Measurements from ENCODE around the gene UBC. TPM values are rescaled to one million over a fixed set of nuclear protein-coding genes. Genes with fewer than 3 reads are reported as not detected.
"Not testable (repeated sequence)": the region's sequence is repeated elsewhere in the genome, so short reads cannot be mapped to it uniquely, and the experiment has no call there.

The UBC gene
- total RNA-seq, 1 donor from 2014 or later: 1,606 TPM

- DNase-seq (ENCODE audit: low read depth): not testable (repeated sequence)
Observed at GRCh38 chr12:124887766-124888165, 26.7 kb downstream of the UBC start.

GRCh38 chr12:124884587-124885438 lies 29.6 kb downstream of the UBC start:
- DNase-seq (ENCODE audit: low read depth): no peak

DNA sequence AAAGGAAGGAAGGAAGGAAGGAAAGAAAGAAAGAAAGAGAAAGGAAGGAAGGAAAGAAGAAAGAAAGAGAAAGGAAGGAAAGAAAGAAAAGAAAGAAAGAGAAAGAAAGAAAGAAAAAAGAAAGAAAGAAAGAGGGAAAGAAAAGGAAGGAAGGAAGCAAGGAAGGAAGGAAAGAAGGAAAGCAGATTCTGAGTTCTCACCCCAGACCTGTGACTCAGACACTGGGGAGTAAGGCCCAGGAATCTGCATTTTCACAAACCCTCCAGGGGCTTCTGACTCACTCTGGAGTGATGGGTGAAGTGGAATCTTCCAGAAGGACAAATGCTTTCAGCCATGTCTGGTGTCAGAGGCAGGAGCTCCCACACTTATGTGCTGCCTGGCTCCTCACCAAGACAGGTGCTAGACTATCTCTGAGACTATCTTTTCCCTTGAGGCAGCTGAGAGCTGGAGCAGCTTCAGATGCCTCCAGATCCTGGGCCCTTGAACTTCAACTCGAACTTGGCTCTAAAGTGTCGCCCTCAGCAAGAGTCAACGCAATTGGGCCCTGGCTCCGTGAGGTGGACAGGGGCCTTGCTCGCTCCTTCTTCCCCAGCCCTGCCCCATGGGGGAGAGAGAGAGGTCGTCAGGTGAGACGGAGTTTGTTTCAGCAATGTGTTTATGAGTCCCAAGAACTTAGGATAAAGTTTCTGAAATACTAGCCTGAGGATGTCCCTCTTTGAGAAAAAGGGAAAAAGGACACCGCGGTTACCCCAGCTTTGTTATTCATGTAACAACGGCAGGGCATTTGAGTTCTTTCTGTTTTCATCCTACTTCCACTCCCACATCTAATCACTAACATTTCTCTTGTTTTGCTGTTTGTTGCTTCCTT lies 31.0 kb downstream of the UBC start:
- DNase-seq (ENCODE audit: low read depth): peak; percentile 91

DNA sequence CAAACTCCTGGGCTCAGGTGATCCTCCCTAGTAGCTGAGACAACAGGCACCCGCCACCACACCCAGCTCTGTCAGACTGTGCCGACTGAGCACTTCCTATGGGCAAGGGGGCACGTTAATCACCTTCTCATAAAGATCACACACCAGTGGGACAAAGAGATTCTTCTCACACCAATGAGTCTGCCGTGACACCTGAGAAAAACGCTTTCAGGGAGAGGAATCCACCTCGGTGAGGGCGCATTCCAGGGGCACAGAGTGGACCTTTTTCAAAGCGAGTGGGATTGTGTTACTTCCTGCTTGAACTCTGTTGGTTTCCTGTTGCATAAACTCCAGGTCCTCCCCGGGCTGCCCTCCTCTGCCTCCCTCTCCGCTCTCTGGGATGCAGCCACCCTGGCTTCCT lies 33.3 kb downstream of the UBC start:
- no peak for DNase-seq (ENCODE audit: low read depth)

DNA sequence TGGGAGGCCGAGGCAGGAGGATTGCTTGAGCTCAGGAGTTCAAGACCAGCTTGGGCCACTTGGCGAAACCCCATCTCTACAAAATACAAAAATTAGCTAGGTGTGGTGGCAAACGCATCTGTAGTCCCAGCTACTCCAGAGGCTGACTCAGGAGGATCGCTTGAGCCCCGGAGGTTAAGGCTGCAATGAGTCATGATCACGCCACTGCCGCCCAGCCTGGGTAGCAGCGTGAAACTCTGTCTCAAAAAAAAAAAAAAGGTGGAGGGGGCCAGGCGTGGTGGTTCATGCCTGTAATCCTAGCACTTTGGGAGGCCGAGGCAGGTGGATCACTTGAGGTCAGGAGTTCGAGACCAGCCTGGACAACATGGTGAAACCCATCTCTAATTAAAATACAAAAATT lies 34.1 kb downstream of the UBC start:
- DNase-seq (ENCODE audit: low read depth): not testable (repeated sequence)

GRCh38 chr12:124878795-124879516 lies 35.5 kb downstream of the UBC start:
- no peak for DNase-seq (ENCODE audit: low read depth)

DNA sequence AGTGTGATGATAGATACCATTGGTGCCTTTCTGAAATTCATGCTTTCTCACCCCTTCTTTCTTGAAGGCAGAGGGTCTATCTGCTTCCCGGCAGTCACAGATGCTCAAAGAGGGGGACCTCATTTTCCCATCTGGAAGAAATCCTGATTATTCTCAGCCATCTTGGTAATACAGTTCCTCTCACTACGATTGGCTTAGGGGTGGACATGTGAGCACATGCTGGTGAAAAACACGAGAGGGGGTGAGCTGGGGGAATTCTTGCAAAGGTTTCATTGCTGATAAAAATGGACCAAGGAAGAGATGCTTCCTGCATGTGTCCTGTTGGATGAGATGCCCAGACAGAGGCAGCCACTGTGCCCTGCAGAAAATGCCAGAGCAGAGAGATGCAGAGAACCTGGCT lies 37.0 kb downstream of the UBC start:
- no peak for DNase-seq (ENCODE audit: low read depth)

GRCh38 chr12:124876171-124876570 lies 38.3 kb downstream of the UBC start:
- no peak for DNase-seq (ENCODE audit: low read depth)

DNA sequence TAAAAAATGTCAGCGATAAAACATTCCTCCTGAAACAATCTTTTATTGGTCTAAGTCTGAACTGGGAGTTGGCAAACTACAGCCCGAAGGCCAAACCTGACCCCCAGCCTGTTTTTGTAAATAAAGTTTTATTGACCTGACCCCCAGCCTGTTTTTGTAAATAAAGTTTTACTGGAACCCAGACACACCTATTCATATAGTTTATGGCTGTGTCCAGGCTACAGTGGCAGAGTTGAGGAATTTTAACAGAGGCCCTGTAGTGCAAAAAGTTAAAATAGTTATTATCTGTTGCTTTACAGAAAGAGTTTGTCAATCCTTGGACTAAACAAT lies 38.7 kb downstream of the UBC start:
- DNase-seq (ENCODE audit: low read depth): no peak

GRCh38 chr12:124874988-124875802 lies 39.3 kb downstream of the UBC start:
- no peak for DNase-seq (ENCODE audit: low read depth)

GRCh38 chr12:124874188-124874587 lies 40.3 kb downstream of the UBC start:
- no peak for DNase-seq (ENCODE audit: low read depth)

GRCh38 chr12:124872068-124872719 lies 42.3 kb downstream of the UBC start:
- DNase-seq (ENCODE audit: low read depth): no peak

DNA sequence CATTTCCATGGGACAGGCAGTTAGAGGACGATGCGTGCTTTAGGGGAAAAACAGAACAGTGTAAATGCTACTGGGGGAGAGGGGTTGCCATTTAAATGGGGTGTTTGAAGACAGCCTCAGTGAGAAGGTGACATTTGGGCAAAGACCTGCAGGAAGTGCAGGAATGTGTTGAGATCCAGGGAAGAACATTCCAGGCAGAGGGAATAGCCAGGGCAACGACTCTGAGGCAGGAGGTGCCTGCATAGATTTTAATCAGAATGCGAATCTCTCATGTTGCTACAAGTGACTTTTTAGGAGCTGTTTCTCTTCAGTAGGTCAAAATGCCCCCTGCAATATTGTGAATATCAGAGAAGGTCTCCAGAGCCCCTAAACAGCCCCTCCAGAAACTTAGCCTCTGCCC lies 43.2 kb downstream of the UBC start:
- no peak for DNase-seq (ENCODE audit: low read depth)

DNA sequence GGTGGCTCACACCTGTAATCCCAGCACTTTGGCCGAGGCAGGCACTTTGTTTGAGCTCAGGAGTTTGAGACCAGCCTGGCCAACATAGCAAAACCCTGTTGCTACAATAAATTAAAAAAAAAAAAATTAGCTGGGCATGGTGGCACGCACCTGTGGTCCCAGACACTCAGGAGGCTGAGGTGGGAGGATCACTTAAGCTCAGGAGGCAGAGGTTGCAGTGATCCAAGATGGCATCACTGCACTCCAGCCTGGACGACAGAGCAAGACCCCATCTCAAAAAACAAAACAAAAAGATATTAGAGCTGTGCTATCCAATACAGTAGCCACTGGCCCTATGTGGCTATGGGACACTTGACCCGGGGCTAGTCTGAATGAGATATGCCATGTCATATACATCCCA lies 43.9 kb downstream of the UBC start:
- DNase-seq (ENCODE audit: low read depth): no peak

- no peak for DNase-seq (ENCODE audit: low read depth)
Observed at GRCh38 chr12:124869059-124869665, 45.3 kb downstream of the UBC start.

GRCh38 chr12:124868252-124869058 lies 46.0 kb downstream of the UBC start:
- no peak for DNase-seq (ENCODE audit: low read depth)

GRCh38 chr12:124867401-124867930 lies 47.0 kb downstream of the UBC start:
- no peak for DNase-seq (ENCODE audit: low read depth)

GRCh38 chr12:124866883-124867400 lies 47.5 kb downstream of the UBC start:
- DNase-seq (ENCODE audit: low read depth): no peak

All from myocyte (in vitro differentiated cells).